ENCODE measurements around the gene MRFAP1L1.
A peak's percentile ranks its signal among the peaks of the same experiment; 100 is the strongest.
"Not testable (repeated sequence)": the region's sequence is repeated elsewhere in the genome, so short reads cannot be mapped to it uniquely, and the experiment has no call there.

The MRFAP1L1 gene

GRCh38 chr4:6688879-6689505 is 20.7 kb downstream of the MRFAP1L1 start:
- DNase-seq (peak; percentile 81), ATAC-seq (peak; percentile 94)

DNA sequence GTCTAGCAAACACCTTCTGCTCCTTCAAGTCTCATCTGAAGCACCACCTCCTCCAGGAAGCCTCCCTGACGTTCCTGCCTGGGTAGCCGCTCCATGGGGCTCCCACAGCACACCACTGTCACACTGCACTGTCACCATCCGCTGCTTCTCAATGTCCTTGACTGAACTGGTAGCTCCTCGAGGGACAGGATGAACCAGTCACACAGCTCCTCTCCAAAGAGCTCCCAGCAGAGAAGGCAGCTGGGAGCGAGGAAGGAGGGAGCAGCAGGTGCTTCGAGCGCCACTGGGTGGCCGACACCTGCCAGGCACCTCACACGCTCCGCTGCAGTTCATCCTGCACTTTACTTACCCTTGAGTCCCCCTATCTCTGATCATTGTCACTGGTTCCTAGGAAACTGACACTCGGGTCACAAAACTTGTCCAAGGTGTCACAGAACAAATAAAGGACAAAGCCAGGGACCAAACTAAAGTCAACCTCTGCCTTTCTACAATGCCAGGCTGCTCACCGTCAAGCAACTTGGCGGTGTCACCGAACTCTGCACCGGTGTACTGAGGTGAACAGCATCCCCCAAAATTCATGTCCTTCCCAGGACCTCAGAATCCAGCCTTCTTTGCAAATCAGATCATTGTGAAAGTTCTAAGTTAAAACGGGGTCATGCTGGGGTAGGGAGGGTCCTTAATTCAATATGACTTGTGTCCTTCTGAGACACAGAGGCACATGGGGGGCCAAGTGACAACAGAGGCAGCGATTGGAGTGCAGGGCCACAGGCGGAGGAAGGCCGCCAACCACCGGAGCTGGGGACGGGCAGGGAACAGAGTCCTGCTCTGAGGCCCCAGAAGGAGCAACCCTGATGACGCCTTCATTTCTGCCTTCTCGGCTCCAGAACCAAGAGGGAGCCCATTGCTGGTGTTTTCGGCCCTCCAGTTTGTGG is 21.5 kb downstream of the MRFAP1L1 start:
- DNase-seq (no peak), ATAC-seq (no peak)

- DNase-seq, result no peak
- ATAC-seq, result no peak
These were observed 23.4 kb downstream of the MRFAP1L1 start for GRCh38 chr4:6686104-6686787.

DNA sequence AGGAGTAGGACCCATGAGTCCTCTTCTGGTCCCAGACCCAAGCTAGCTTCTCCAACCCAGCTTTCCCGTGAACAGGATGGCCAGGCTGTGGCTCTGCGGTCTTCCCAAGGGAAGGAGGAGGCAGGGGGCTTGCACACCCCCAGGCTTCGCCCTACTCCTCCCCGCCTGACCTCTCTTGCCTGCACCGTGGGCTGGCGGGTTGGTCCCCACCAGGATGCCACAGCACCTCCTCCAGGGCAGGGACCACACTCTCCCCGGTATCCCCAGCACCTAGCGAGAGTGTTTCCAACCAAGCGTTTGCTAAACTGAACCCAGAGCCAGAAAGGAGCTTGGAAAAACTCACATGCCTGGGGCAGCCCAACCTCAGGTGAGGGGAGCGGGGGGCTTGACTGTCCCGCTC is 25.0 kb downstream of the MRFAP1L1 start:
- no peak for DNase-seq
- no peak for ATAC-seq

GRCh38 chr4:6682862-6683590 is 26.6 kb downstream of the MRFAP1L1 start:
- DNase-seq, result no peak
- no peak for ATAC-seq

- ATAC-seq (no peak), DNase-seq (no peak)
These were observed 28.5 kb downstream of the MRFAP1L1 start for GRCh38 chr4:6681191-6681590.

GRCh38 chr4:6680372-6681034 is 29.2 kb downstream of the MRFAP1L1 start:
- ATAC-seq (no peak), DNase-seq (no peak)

DNA sequence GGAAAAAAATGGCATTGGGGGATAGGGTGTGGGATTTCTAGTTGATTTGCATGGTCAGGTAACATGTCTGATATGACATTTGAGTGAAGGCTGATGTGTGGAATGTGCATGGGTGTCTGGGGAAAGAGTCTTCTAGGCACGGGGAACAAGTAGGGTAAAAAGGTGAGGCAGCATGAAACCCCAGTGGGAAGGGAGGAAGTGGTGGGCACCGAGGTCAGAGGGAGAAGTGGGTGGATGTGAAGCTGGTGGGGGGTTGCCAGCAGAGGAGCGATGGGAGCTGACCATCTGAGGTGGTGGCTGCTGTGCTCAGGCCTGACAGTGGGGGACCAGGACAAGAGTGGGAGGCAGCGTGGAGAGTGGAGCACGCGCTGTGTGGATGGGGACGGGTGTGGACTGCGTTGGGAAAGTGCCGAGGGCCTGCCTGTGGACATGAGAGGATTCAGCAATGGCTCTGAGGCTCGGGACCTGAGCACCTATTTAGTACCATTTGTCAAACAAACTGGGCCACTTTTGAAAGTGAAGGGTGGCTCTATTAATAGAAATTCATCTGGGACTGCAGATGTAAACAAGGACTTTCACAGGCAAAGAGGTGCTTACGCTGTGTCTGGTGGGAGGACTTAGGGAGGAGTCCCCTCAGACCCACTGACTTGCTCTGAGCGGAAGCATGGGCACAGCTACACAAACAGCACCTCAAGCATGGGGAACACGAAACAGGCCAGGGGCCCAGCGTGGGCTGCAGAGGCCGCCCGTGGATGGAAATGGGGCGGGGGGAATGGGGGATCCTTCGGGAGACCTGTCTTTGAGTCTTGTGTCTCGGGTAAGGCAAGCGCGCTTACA is 32.7 kb downstream of the MRFAP1L1 start:
- no peak for ATAC-seq
- no peak for DNase-seq

DNA sequence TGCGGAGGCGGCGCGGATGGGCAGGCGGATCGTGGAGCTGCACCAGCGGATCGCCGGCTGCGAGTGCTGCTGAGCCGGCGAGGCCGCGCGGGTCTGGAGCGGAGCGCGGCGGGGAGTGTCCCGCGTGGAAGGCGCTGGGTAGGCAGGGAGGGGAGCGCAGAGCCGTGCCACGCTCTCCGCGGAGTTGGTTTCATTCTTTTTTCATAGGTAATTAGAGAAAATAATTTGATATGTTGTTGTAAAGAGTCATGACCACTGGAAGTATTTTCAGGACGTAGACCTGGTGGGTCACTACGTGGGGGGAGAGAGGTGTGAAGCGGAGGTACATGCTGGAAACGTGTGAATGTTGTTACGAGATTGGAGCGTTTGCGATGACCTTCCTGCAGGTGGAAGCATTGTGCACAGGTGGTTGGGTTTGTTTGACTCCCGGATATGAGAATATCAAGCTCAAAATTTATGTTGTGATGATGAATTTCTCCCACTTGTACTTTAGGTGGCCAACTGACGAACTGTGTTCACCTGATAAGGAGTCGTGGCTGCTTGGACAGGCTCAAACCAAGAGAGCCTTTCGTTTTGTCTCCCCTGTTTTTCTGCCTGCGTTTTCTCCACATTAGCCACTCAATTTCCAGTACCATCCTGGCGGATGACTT is 35.0 kb downstream of the MRFAP1L1 start:
- peak; percentile 58 for DNase-seq
- peak; percentile 16 for ATAC-seq

DNA sequence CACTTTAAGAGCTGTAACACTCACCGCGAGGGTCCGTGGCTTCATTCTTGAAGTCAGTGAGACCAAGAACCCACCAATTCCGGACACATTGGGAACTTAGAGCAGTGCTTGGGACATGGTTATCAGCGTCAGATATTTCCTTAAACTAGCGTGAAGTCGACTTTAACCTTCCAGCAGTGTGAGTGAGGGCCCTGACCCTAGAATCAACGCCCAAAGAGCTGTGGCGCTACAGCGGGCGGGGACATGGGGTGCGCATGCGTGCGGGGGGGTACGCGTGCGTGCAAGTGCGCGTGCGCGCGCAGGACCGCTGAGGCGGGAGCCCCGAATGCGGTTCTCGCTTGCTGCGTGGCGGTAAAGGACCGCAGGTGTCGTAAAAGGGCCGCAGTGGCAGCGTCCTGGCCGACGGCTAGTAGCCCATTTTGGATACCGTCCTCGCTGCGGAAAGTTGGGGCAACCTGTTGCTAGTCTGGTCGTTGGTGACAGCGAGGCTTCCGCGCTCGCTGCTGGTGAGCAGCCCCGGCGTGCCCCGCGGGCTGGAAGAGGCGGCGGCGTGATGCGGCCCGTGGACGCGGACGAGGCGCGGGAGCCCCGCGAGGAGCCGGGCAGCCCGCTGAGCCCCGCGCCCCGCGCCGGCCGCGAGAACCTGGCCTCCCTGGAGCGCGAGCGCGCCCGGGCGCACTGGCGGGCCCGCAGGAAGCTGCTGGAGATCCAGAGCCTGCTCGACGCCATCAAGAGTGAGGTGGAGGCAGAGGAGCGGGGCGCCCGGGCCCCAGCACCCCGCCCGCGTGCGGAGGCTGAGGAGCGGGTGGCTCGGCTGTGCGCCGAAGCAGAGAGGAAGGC is 35.8 kb downstream of the MRFAP1L1 start:
- DNase-seq, result peak; percentile 95
- ATAC-seq, result peak; percentile 77

DNA sequence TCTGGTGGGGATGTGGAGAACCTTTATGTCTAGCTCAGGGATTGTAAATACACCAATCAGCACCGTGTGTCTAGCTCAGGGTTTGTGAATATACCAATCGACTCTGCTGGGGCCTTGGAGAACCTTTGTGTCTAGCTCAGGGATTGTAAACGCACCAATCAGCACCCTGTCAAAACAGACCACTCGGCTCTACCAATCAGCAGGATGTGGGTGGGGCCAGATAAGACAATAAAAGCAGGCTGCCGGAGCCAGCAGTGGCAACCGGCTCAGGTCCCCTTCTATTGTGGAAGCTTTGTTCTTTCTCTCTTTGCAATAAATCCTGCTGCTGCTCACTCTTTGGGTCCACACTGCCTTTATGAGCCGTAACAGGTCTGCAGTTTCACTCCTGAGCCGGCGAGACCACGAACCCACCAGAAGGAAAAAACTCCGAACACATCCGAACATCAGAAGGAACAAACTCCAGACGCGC is 36.4 kb downstream of the MRFAP1L1 start:
- ATAC-seq (peak; percentile 3), DNase-seq (peak; percentile 45)

- not testable (repeated sequence) for DNase-seq, ATAC-seq
These were observed 37.0 kb downstream of the MRFAP1L1 start for GRCh38 chr4:6672541-6673190.

DNA sequence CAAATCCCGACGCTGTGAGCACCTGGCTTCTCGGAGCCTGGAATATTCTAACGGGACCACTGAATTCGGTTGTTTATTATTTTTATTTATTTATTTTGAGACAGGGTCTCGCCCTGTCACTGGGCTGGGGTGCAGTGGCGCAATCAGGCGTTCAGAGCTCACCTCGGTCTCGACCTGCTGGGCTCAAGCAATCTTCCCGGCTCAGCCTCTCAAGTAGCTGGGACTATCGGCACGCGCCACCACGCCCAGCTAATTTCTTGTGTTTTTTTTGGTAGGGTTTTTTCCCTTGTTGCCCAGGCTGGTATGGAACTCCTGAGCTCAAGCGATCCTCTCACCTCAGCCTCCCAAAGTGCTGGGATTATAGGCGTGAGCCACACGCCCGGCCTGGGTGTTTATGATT is 37.5 kb downstream of the MRFAP1L1 start:
- DNase-seq (no peak), ATAC-seq (no peak)

GRCh38 chr4:6671648-6672047 is 38.0 kb downstream of the MRFAP1L1 start:
- no peak for ATAC-seq
- no peak for DNase-seq

DNA sequence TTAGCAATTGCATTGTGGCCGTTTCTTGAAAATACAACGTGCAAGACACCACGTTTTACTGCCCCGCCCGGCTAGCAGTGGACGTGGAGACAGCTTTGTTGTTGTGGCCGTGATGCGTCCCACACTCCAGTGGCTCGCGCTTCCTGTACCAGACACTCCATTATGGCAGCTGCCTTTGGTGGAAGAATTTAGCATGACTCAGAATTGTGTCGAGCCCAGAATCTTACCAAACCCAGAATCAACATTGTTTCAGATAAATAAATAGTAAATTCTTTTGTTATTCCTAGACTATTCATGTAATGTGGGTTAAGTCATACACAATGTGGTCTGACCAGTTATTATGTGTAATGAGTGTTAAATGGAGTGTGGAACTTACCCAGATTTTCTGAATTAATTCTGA is 41.3 kb downstream of the MRFAP1L1 start:
- DNase-seq (no peak), ATAC-seq (no peak)

DNA sequence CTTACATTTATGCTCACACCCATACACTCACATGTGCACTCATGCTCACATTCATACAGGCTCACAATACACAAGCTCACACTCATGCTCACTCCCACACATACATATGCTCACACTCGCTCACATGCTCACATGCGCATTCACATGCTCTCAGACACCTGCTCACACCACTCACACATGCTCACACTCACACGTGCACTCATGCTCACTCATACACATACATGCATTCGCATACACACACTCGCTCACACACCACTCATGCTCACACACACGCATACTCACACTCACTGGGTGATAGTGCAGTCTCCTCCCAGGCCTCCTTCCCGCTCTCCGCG is 44.4 kb downstream of the MRFAP1L1 start:
- ATAC-seq (no peak), DNase-seq (no peak)

DNA sequence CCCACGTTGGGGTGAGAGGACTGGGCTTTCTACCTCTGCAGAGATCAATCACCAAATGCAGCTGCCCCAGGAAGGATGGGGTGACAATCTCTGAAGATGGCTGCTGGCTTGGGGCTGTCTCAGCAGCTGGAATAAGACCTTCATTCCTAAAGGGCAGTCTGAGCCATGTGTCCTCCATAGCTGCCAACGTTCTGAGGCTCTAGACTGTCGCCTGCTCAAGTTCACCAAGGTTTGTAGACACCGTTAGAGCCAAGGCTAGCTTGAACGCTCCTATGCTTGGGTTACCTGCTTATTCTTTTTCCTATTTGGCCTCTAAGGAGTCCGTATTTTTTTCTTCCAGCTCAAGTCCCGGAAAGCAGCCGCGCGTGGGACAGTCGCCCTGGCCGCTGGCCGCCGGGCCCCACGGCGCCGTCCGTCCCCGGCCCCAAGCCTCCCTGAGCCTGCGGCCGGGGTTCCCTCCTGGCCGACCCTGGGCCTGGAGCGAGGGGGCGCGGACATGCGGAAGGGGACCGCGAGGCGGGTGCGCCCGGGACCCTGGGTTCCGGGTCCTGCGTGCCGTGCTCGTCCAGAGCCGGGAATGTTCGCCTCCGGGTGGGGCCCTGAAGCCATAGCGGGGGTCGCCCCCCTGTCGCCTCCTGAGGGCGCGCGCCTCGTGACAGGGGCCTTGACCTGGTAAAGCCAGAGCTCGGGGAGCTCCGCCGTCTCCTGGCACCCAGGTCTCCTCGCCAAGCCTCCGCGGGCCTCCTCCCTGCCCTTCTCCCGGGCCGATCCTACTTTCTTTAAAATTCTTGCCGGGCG is 45.9 kb downstream of the MRFAP1L1 start:
- peak; percentile 10 for ATAC-seq
- DNase-seq, result no peak

DNA sequence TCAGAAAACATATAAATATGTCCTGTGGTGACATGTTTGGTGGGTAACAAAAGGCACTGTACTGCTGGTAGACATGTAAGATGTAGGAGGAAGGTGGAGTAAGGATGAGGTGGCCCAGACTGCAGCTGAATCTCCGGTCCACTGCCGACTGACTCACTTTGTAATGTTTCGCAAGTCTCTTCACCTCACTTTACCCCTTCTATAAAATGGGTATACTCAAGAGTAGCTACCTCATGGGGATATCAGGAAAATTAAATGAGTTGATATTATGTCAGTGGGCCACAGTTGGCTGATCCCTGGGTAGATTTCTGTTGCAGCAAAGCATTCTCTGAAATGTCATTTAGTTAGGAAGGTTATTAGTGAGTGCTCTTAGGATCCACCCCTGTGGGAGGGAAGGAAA is 47.1 kb downstream of the MRFAP1L1 start:
- ATAC-seq (no peak), DNase-seq (no peak)
